ENCODE data around the gene MRPS9. TPM values are rescaled to one million over a fixed set of nuclear protein-coding genes. Genes with fewer than 3 reads are reported as not detected.

The MRPS9 gene
- total and polyA plus RNA-seq, 9 of the 15 experiments (the other 6 are each of a cell fraction or from before 2014, with no cell fraction given): 46.2 to 143 (median 65.6) TPM

GRCh38 chr2:105005181-105005951 lies 32.5 kb upstream of the MRPS9 start:
- no peaks in the 10 kb centered on the region for H3K36me3 ChIP-seq (ENCODE audit: control insufficient read depth, insufficient read depth, low read length)
- in situ Hi-C loops (cut with MboI): no loop called here
- H2AFZ ChIP-seq (ENCODE audit: low read depth, low read length): no peak overlapping the region
- intact Hi-C loops (cut with micrococcal nuclease): no loop called here
- ATAC-seq: no peak
- CTCF ChIA-PET (ENCODE audit: low intra/inter-chr PET ratio): no interaction called here
- 6% methylated on average over 2 of the region's 2 CpGs for WGBS (ENCODE audit: insufficient coverage, low coverage, missing lambda C conversion rate)
- POLR2A ChIA-PET: no interaction called here
- no TSS peak for BruUV-seq (replicated peaks)
- no peak for FAIRE-seq
- no peaks in the 10 kb centered on the region for H3K79me2 ChIP-seq (ENCODE audit: control insufficient read depth, insufficient read depth, low read length)
- no peaks in the 10 kb centered on the region for H3K9me3 ChIP-seq (replicated peaks; ENCODE audit: control insufficient read depth, insufficient read depth, low read depth, low read length)
- H3K9me1 ChIP-seq (ENCODE audit: control insufficient read depth, insufficient read depth, low read length): no peaks in the 10 kb centered on the region
- H3K4me3 ChIP-seq: no peak overlapping the region
- no peaks in the 10 kb centered on the region for H3K27me3 ChIP-seq (ENCODE audit: control insufficient read depth in 2 of 2, insufficient read depth in 2 of 2, low read length in 2 of 2)
- no peaks in the 10 kb centered on the region for H3K4me1 ChIP-seq (replicated peaks in 1 of 2; ENCODE audit: control insufficient read depth in 2 of 2, insufficient read depth in 2 of 2, low read length in 2 of 2)
- DNase-seq (ENCODE audit: extremely low read depth in 1 of 4, low spot score in 3 of 4): no peak
- no peak overlapping the region for H3K27ac ChIP-seq (ENCODE audit: extremely low read depth, low read depth, low read length)
- no peak overlapping the region for H3K4me2 ChIP-seq (ENCODE audit: insufficient read depth, low read length)
- H3K9ac ChIP-seq (ENCODE audit: insufficient read depth in 1 of 2, low read depth in 2 of 2, low read length in 2 of 2): no peak overlapping the region
- no peak for TF ChIP-seq FOXK1 (CRISPR knock-in tag; IDR thresholded peaks at IDR 0.05; ENCODE audit: borderline replicate concordance)
- no peak for TF ChIP-seq CLOCK (CRISPR knock-in tag; IDR thresholded peaks at IDR 0.05; ENCODE audit: borderline replicate concordance)
- no peak for TF ChIP-seq TAL1 (IDR thresholded peaks at IDR 0.05)
- TF ChIP-seq ZBTB43 (CRISPR knock-in tag; IDR thresholded peaks at IDR 0.05): no peak
- no peak for TF ChIP-seq DDX20 (tag; IDR thresholded peaks at IDR 0.05; ENCODE audit: low read depth)
- no peak for TF ChIP-seq STAG1 (CRISPR knock-in tag; IDR thresholded peaks at IDR 0.05; ENCODE audit: borderline replicate concordance)
- TF ChIP-seq KLF1 (tag; IDR thresholded peaks at IDR 0.05): no peak
- no peak for TF ChIP-seq CEBPG (CRISPR knock-in tag; IDR thresholded peaks at IDR 0.05)
- TF ChIP-seq CEBPG (tag; conservative IDR thresholded peaks at IDR 0.05 in 1 of 2, IDR thresholded peaks at IDR 0.05 in 1 of 2): no peak
- TF ChIP-seq COPS2 (conservative IDR thresholded peaks at IDR 0.05): no peak
- H4K20me1 ChIP-seq (replicated peaks; ENCODE audit: control insufficient read depth, insufficient read depth, low read length): no peaks in the 10 kb centered on the region

Data from K562 (cell line).